M059J (cell line): ENCODE data around the gene GALNT10. TPM values are rescaled to one million over a fixed set of nuclear protein-coding genes. Genes with fewer than 3 reads are reported as not detected.

Experiments used
- total RNA-seq: library from RNA; depleted of rRNA; stranded (reverse); fragments of >200 nt; shearing (Covaris generic); gene quantifications from 2 replicates; pipeline ENCODE4 v1.2.3, GENCODE V29; 2014; rRNA removed

GALNT10 gene
- total RNA-seq, 1 experiment from 2014 or later = 45.4 TPM

Other genes starting within 250 kb of the GALNT10 start
- gene FAM114A2, start 151.8 kb upstream of the GALNT10 start, total RNA-seq = 13.5 and 23.0 TPM in 2 replicates
- 47.9 and 75.6 TPM in 2 replicates for gene MFAP3, start 151.8 kb upstream of the GALNT10 start, total RNA-seq